GM18517 (cell line): ENCODE results near the gene MRTFB.

Experiments used
- ATAC-seq: cut with Tn5 transposase; IDR thresholded peaks from one replicate; pipeline ENCODE4 v1.9.1; 2021; ENCODE audit warnings: mild to moderate bottlenecking, moderate library complexity; ENCODE audit not compliant: unreplicated experiment

The MRTFB gene

DNA sequence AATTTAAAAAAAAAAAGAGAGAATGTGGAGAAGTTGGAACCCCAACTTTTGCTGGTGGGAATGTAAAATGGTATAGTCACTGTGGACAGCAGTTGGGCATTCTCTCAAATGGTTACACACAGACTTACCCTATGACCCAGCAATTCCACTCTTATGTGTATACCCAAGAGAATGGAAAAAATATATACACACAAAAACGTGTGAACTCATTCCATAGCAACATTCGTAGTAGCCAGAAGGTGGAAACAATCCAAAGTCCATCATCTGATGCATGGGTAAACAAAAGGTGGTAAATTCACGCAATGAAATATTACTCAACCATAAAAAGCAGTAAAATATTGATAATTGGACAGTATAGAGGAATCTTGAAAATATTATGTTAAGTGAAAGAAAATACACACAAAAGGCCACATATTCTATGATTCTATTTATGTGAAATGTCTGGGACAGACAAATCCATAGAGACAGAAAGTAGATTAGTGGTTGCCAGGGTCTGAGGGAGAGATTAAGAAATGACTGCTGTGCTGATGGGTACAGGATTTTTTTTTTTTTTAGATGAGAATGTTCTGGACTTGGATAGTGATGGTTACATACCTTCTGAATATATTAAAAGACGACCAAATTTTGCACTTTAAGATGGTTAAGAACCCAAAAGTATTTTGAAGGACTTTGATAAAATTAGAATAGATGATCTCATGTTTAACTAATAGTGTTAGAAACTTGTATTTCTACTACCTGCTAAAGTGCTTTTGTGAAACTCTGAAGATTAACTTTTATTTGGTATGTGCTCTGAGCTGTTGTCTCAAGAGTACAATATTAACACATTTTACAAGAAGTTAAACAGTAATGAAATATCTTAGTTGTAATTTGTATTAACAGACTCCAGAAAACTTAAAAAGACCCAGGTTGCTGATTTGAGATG, 60.9 kb downstream of the MRTFB start:
- ATAC-seq, result no peak

DNA sequence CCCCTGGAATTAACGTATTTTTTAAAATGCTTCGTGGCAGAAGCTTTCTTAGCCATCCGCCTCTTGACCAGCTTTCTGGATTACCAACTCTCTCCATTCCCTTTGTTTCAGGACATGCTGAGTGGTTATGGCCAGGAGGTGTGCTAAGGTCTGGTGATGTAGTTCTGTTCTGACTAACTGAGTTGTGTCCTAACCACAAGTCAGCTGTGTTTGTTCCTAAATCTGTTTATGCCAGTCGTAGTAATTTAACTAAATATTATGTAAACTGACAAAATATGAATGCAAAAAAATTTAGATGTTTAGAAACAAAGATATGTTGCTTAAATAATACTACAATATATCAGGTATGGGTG, 61.6 kb downstream of the MRTFB start:
- ATAC-seq, result no peak

DNA sequence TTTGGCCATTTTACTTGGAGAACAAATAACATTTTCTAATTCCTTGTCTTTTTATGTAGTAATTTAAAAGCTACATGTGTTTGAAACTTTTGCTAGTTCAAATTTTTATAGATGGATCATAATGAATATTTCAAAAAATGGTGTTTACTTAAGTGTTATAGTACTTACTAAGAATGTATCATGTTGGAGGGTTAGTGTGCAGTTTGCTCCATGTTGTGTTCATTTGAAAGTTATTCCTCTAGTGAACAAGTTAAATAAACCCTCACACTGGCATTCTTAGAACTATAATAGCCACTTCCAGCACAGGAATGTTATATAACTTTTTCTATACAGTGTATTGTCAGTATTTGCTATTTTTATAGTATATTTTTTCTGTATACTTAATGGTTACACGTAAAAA, 62.8 kb downstream of the MRTFB start:
- ATAC-seq, result no peak

DNA sequence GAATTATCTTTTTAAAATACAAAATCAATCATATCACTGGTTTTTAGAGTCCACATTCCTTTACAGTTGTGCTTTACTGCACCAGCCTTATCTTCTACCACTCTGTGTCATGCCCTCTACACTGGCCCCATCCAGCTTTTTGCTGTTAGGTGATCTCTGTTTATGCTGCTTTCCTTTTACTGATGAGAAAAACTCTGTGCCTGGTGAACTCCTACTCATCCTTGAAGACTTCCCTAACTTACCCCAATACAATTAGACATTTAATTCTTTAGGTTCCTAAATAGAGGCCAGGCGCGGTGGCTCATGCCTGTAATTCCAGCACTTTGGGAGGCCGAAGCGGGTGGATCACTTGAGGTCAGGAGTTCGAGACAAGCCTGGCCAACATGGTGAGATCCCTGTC, 64.6 kb downstream of the MRTFB start:
- no peak for ATAC-seq

DNA sequence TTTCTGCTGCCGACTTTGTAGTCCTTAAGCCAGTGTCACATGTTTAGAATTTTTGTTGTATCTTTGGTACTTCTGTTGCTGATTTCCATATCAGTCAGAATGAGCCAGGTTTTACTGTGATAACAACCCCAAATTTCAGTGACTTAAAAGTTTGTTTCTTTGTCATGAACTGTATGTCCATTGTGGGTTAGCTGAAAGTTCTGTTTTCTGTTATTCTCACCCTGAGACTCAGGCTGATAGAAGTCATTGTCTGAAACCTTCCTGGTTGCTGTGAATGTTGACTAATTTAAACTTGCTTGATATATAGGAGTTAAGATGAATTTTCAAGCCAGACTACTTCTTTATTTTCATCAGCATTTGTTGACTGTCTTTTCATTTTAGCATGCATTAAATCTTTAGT, 68.8 kb downstream of the MRTFB start:
- ATAC-seq, result no peak

DNA sequence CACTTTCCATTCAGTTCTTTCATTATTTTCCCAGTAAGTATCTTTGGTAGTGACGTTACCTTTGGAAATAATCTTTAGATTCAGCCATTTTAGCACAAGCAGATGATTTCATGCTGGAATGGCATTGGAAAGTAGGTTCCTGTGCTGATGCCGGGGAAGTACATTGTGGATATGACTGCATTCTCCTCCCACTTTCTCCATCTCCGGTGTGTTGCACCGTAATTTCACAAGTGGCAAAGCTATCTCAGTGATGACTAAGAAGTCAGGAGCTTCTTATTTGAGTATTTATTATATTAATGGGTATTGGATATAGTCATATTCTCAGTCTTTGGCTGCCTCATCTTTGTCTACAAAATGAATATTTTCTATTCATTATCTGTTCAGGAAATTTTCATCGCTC, 69.8 kb downstream of the MRTFB start:
- no peak for ATAC-seq

DNA sequence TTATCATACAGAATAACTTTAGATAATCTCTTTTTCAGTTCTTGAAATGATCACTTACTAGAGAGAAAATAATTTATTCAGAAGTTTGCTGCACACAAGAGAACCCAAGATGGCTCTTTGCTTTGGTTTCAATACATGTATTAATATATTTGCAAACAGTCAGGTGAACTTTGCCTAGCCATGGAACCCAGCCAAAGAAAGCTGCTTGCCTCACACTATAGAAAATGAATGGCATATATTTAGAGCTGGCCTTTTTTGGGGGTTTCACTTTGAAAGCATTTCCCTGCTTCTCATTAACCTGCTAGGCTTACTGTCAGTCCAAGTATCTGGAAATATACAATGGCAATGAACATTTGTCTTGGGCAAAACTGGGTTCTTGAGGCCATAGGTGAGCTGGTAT, 75.3 kb downstream of the MRTFB start:
- ATAC-seq, result no peak

DNA sequence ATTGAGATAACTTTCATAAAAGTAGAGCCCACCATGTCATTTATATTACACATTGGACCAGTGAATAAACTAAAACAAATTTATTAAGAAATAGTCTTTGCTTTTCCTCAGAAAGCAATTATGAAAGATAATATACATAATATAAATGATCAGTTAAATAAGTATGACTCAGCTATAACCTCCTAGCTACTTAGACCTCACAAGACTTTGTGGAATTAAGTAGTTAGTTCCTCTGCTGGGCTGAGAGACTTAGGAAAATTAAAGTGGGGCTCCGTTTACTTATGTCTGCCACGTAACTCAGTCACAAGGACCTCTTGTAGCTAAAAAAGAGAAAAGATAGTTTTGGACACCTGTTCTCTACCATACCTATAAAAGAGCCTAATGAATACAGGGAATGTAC, 76.9 kb downstream of the MRTFB start:
- ATAC-seq, result no peak

DNA sequence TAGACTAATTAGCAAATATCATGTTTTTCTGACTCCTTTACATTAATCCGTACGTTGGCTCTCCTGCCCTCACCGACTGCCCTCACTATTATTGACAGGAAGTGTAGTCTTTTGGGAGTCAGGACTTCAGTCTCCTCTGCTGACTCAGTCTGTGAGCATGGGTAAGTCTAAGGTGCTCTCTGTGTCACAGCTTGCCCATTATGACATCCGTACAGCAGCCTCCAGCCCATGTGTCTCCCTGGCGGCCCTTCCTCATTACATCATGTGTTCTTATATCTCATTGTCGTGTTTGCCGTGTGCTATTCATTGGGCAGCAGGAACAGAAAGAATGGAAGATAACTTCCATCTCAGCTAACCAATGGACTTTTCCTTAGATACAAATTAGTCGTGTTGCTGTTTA, 77.5 kb downstream of the MRTFB start:
- ATAC-seq, result no peak

DNA sequence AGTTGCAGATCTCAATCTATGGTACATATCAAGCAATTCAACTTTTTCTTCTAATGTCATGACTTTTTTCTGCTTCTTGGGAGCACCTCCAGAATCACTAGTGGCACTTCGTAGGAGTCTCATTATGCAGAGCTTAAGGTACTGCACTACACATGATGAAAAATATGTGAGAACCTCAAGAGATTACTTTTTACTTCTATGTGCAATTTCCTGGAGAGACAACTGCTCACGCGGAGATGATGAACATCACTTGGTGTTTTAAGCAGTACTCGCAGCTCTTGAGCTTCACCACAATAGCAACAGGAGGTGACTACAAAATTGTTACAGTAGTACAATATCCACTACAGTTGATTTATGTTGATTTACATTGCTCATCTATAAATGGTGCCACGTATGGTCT, 79.7 kb downstream of the MRTFB start:
- no peak for ATAC-seq

DNA sequence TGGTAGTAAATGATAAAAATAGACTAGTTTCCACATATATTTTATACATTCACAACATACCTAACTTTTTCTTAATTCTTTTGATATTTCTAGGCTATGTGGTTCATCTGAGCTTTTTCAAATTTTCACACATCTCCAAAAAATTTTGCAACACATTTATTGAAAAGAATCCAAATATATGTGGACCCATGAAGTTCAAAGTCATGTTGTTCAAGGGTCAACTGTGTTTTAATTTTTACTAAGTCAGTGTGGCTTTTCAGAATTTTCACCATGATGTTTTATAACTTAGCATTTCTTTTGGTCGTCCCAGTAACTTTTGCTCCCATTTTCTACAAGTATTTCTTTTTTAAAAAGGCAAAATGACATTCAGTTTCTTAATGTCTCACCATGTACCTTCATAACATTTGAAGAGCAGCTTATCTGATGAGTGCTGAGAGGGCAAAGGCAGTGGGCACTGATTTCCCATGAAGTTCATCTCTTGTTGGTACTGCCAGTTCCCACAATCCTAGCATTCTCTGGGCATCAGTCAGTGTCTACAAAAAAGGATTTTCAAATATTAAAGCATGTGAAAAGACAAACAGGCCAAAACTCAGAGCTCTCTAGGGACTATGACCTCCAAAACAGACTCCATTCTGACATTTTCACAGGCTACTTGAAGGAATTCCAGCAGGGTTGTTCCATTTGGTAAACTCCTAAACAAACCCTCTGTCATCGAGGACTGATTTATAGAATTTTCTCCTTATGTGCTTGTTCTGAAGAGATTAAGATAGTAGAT, 80.3 kb downstream of the MRTFB start:
- no peak for ATAC-seq

DNA sequence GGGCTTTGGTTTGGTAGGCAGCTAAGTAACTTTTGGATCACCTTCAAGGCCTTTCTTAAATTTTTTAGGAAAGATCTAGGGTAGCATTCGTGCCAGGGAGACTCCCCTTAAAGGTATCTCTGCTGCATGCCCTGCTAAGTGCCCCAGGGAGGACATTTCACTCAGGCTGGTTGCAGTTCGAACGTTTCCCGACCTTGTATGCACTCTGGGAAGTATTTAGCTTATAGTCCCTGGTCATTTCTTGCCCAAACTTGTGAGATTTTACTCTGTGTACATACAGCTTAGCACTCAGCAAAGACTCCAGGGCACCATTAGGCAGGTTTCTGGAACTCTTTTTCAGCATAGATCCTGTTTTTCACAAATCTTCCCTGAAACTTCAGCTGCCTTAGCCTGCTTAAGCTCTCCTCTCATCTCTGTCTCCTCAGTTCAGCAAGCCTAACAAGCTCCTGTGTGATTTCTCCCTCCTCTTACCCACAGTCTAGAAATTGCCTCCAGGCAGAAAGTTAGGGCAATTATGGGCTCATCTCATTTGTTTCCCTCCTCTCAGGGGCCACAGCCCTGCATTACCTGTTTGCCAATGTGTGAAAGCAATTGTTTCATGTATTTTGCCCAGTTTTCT, 84.6 kb downstream of the MRTFB start:
- no peak for ATAC-seq

DNA sequence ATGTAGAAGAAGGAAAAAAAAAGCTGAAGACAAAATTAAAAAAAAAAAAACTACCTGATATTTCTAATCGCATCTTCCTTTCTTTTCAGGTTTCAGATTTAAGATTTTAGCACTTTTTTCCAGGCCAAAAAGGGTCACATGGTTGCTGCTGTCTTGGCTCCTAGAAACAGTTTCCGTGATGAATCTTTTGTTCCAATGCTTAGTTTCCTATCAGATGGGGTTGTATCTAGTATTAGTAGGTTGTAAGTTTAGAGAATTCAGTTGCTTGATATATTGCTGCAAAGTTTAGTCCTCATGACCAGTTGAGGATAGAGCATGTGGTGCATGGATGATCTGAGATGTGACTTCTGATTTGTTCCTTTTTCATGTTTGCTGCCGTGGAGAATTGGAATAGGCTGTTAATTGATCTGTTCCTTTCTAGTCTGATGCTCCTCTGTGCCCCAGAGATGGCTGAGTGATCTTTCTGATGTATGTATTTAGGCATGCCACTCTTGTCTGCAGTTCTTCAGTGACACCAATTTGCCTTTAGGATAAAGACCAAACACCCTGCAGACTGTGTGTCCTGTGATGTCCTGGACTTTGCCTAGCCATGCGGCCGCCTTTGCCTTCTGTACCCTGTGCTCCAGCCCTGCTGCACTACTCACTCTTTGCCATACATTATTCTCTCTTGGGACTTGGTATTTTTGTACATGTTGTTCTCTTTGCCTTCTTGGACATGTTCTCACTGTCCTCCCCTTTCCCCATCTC, 94.0 kb downstream of the MRTFB start:
- no peak for ATAC-seq

DNA sequence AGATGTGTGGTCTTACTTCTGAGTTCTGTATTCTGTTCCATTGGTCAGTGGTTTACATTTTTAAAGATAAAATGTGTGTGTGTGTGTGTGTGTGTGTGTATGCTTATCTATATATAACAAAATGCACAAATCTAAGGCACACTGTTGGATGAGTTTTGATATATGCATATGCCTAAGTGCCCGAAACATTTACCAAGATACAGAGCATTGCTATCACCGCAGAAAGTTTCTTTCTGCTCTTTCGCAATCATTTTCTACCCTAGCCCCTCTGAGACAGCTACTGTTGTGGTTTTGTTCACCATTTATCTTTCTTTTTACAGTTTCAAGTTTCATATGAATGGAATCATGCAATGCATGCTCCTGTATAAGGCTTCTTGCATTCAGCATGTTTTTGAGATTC, 97.0 kb downstream of the MRTFB start:
- no peak for ATAC-seq

DNA sequence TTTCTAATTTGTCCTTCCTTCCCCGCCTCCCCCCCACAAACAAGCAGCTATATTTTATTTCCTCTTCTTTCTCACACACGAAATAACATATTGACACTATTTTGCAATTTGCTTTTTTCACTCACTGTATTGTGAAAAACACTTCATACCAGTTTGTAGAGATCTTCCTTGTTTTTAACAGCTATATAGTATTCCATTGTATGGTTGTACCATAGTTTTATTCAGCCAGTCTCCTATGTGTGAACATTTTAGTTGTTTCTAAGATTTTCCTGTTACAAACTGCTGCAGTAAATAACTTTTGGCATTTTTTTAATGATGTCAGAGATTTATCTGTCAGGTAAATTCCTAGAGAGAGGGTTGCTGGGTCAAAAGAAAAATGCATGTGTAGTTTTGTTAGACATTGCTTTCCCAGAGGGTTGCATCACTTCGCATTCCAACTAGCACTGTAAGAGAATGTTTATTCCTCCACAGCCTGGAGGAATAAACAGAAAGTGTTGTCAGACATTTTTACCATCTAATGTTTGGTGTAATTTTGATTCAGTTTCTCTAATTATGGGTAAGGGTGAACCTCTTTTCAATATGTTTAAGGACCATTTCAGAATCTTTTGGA, 101.2 kb downstream of the MRTFB start:
- no peak for ATAC-seq

DNA sequence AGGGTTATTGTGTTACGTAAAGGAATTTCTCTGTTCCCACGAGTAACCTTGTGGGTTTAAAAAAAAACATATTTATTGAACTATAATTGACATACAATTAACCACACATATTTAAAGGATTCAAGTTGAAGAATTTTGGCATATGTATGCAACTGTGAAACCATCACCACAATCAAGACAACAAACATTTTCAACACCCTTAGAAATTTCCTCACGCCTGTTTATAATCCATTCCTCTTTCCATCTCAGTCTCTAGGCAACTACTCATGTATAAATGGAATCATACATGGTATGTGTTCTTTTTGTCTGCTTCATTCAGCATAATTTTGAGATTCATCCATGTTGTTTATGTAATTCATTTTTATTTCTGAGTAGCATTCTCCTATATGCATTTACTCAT, 104.0 kb downstream of the MRTFB start:
- no peak for ATAC-seq

DNA sequence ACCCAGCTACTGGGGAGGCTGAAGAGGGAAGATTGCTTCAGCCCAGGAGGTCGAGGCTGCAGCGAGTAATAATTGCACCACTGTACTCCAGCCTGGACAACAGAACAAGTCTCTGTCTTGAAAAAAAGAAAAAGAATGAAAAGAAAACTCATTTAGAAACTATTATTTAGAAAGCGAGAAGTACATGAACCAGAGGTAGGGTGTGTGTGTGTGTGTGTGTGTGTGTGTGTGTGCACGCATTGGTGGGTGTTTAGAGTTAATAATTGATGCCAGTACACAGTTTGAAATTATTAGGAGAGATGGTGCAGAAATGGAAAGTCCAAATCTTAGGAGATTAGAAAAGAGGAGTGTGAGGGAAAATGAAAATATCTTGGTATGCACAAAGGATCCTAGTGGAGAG, 106.6 kb downstream of the MRTFB start:
- ATAC-seq, result no peak

DNA sequence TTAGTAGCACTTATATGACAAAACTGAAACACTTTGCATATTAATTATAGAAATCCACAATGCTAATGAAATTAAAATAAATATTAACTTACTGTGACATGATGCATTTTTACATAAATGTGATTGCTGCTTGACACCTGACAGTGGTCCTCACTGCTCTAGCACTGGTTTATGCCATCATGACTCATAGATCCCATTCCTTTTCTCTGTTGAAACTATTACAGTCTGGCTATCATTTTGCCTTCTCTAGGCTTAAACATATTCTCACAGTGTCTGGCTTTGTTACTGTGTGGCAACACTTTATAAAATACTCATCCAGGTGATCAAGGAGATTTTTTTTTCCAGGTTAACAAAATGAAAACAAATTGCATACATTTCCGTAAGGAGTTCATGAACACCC, 108.0 kb downstream of the MRTFB start:
- no peak for ATAC-seq

DNA sequence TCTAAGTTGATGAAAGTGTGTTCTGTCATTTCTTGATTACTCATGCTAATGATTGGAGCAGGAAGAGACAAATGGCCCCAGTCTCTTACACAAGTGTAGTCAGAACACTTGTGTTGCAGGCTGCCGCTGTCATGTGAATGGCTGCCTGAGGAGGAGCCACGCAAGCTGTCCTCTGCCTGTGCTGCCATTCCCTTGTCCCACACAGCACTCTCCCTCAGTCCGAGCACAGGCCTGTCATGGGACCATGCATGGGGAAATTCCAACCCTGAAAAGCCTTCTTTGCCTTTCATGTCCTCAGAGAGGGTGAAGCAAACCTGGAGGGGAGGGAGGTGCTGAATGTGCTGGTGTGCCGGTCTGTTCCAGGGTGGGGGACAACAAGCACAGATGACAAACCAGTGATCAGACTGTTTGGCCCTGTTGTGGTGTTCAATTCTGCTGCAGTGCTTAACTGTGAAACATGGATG, 109.4 kb downstream of the MRTFB start:
- no peak for ATAC-seq

DNA sequence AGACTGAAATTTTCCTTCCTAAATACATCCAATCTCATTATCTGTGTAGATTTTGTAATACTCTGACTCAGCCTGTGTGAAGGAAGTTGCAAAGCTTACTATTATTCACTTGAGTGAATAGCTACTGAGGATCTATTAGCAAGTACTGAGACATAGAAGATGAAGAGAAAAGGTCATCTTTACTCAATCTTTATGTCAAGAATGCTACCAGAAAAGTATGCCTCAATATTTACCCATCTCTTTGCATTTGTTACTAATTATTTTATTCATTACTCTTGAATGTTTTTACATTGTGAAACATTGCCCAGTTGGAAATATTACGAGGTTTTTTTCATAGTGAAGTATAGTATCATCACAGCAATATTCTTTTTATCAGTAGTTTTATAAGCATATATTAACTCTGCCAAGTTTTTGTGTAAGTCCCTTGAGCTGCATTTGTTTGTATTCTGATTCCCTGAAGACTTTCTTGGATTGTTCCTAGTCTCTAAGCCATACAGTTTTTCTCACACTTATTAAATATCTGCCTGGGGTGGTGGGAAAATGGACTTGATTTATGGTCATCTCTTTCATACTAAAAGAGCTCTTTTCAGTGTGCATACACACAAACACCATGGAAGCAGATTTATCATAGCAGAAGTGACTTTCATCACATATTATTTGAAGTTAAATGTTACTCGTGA, 110.4 kb downstream of the MRTFB start:
- ATAC-seq, result no peak
